ENCODE measurements around the gene SCAMP1.

SCAMP1 gene

GRCh38 chr5:78483809-78484521 is 123.5 kb downstream of the SCAMP1 start:
- POLR2A ChIA-PET: no interaction called here
- DNase-seq (ENCODE audit: extremely low spot score): peak; percentile 48
- CTCF ChIA-PET: interaction anchor here (0.9 to 1.4 kb wide), 5 partner anchors 10 to 482 kb away, joined by 3 to 5 read pairs (median 3); no protein-coding TSS in a partner anchor
- no peak for TF ChIP-seq CTCF (IDR thresholded peaks at IDR 0.05; ENCODE audit: control extremely low read depth, extremely low read depth, low read depth, missing control alignments)

- ChIA-PET CTCF (interaction anchor here (1.1 kb wide), 1 partner anchor 40 kb away, joined by 3 read pairs; no protein-coding TSS in a partner anchor), POLR2A (no interaction called here)
- no peak for TF ChIP-seq CTCF (IDR thresholded peaks at IDR 0.05; ENCODE audit: control extremely low read depth, extremely low read depth, low read depth, missing control alignments)
- no peak for DNase-seq (ENCODE audit: extremely low spot score)
Measured at GRCh38 chr5:78486218-78486617, 125.8 kb downstream of the SCAMP1 start.

- DNase-seq (ENCODE audit: extremely low spot score): no peak
- TF ChIP-seq CTCF (IDR thresholded peaks at IDR 0.05; ENCODE audit: control extremely low read depth, extremely low read depth, low read depth, missing control alignments): no peak
- ChIA-PET CTCF (interaction anchor here (1.3 kb wide), 2 partner anchors 15 to 46 kb away, joined by 3 to 5 read pairs; no protein-coding TSS in a partner anchor), POLR2A (no interaction called here)
Measured at GRCh38 chr5:78487846-78488245, 127.4 kb downstream of the SCAMP1 start.

- CTCF ChIA-PET: interaction anchor here (1.0 to 1.6 kb wide), 3 partner anchors 11 to 24 kb away, joined by 3 to 4 read pairs (median 4); no protein-coding TSS in a partner anchor
- POLR2A ChIA-PET: interaction anchor here (0.7 kb wide), 1 partner anchor 160 kb away, joined by 3 read pairs; no protein-coding TSS in a partner anchor
- TF ChIP-seq CTCF (IDR thresholded peaks at IDR 0.05; ENCODE audit: control extremely low read depth, extremely low read depth, low read depth, missing control alignments): no peak
- DNase-seq (ENCODE audit: extremely low spot score): no peak
Measured at GRCh38 chr5:78490709-78491485, 130.5 kb downstream of the SCAMP1 start.

- TF ChIP-seq CTCF (IDR thresholded peaks at IDR 0.05; ENCODE audit: control extremely low read depth, extremely low read depth, low read depth, missing control alignments): no peak
- DNase-seq (ENCODE audit: extremely low spot score): no peak
- ChIA-PET CTCF (interaction anchor here (1.0 to 1.6 kb wide), 3 partner anchors 10 to 25 kb away, joined by 3 to 4 read pairs (median 4); no protein-coding TSS in a partner anchor), POLR2A (no interaction called here)
Measured at GRCh38 chr5:78492224-78492623, 131.8 kb downstream of the SCAMP1 start.

- ChIA-PET POLR2A (no interaction called here), CTCF (interaction anchor here (0.7 to 1.6 kb wide), 3 partner anchors 9 to 18 kb away, joined by 3 to 4 read pairs (median 4); no protein-coding TSS in a partner anchor)
Measured at GRCh38 chr5:78492650-78493049, 132.2 kb downstream of the SCAMP1 start.

More at GRCh38 chr5:78492650-78493049, 132.2 kb downstream of the SCAMP1 start:
- no peak for TF ChIP-seq CTCF (IDR thresholded peaks at IDR 0.05; ENCODE audit: control extremely low read depth, extremely low read depth, low read depth, missing control alignments)
- DNase-seq (ENCODE audit: extremely low spot score): no peak

Data from GM10248 (cell line).